ENCODE results near the gene ZNF345.
A peak's percentile ranks its signal among the peaks of the same experiment; 100 is the strongest.

Gene ZNF345

DNA sequence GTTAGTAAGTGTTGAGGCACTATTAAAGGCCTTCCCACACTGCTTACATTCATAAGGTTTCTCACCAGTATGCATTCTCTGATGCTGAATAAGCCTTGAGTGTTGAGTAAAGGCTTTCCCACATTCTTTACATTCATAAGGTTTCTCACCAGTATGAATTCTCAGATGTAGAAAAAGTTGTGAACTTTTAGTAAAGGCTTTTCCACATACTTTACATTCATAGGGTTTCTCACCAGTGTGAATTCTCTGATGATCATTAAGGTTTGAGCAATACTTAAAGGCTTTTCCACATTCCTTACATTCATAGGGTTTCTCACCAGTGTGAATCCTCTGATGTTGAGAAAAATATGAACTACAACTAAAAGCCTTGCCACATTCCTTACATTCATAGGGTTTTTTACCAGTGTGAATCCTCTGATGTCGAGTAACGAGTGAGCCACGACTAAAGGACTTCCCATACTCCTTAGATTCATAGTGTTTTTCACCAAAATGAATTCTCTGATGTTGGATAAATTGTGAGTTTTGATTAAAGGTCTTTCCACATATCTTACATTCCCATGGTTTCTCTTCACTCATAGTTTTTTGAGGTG lies 41.2 kb downstream of the ZNF345 start:
- Histone ChIP-seq H3K9ac (ENCODE audit: insufficient read length, low read depth) (no peak overlapping the region), H3K4me1 (ENCODE audit: insufficient read depth, insufficient read length) (no peaks in the 10 kb centered on the region), H3K27me3 (ENCODE audit: insufficient read depth, insufficient read length) (no peaks in the 10 kb centered on the region), H3K36me3 (ENCODE audit: insufficient read depth, insufficient read length, low read length) (peaks cover 44% of the 10 kb centered on the region), H3K9me3 (ENCODE audit: insufficient read depth, low read length) (peaks cover 96% of the 10 kb centered on the region), H3K4me3 (ENCODE audit: insufficient read length, low read depth) (no peak overlapping the region)
- TF ChIP-seq SUZ12 (IDR thresholded peaks at IDR 0.05; ENCODE audit: extremely low read depth, insufficient read depth, insufficient read length), result no peak
- TF ChIP-seq ZNF274 (IDR thresholded peaks at IDR 0.05; ENCODE audit: low read depth, low read length), result peak; percentile 74
- DNase-seq (ENCODE audit: low read depth, low spot score), result no peak

DNA sequence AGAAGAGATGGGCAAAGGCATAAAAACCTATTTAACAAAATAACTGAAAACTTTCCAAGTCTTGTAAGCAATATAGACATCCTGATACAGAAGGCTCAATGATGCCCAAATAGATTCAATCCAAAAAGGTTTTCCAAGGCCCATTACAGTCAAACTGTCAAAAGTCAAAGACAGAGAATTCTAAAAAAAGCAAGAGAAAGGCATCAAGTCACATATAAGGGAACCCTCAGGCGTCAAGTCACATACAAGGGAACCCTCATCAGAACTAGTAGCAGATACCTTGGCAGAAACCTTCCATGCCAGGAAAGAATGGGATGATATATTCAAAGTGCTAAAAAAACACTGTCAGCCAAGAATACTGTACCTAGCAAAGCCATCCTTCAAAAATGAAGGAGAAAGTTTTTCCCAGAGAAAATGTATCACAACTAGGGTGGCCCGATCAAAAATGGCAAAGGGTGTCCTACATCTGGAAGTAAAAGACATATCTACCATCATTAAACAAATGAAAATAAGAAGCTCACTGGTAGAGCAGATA lies 44.2 kb downstream of the ZNF345 start:
- Histone ChIP-seq H3K36me3 (ENCODE audit: insufficient read depth, insufficient read length, low read length) (peaks cover 41% of the 10 kb centered on the region), H3K4me3 (ENCODE audit: insufficient read length, low read depth) (no peak overlapping the region), H3K27me3 (ENCODE audit: insufficient read depth, insufficient read length) (no peaks in the 10 kb centered on the region), H3K9ac (ENCODE audit: insufficient read length, low read depth) (no peak overlapping the region), H3K4me1 (ENCODE audit: insufficient read depth, insufficient read length) (no peaks in the 10 kb centered on the region), H3K9me3 (ENCODE audit: insufficient read depth, low read length) (peaks cover 94% of the 10 kb centered on the region)
- TF ChIP-seq ZNF274 (IDR thresholded peaks at IDR 0.05; ENCODE audit: low read depth, low read length) (no peak), SUZ12 (IDR thresholded peaks at IDR 0.05; ENCODE audit: extremely low read depth, insufficient read depth, insufficient read length) (no peak), YY1 (IDR thresholded peaks at IDR 0.05; ENCODE audit: insufficient read depth, insufficient read length) (no peak)
- no peak for DNase-seq (ENCODE audit: low read depth, low spot score)

DNA sequence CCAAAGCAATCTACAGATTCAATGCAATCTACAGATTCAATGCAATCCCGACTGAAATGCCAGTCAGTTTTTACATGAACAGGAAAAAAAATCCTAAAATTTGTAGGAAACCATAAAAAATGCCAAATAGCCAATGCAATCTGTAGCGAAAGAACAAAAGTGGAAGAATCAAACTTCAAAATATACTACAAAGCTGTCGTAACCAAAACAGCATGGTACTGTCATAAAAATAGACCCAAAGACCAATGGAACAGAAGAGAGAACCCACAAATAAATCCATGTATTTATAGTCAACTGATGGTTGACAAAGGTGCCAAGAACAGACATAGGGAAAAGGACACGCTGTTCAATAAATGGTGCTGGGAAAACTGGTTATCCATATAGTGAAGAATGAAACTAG lies 47.7 kb downstream of the ZNF345 start:
- H3K36me3 ChIP-seq (ENCODE audit: insufficient read depth, insufficient read length, low read length), result peaks cover 26% of the 10 kb centered on the region
- peaks cover 68% of the 10 kb centered on the region for H3K9me3 ChIP-seq (ENCODE audit: insufficient read depth, low read length)
- H3K4me1 ChIP-seq (ENCODE audit: insufficient read depth, insufficient read length), result no peaks in the 10 kb centered on the region

DNA sequence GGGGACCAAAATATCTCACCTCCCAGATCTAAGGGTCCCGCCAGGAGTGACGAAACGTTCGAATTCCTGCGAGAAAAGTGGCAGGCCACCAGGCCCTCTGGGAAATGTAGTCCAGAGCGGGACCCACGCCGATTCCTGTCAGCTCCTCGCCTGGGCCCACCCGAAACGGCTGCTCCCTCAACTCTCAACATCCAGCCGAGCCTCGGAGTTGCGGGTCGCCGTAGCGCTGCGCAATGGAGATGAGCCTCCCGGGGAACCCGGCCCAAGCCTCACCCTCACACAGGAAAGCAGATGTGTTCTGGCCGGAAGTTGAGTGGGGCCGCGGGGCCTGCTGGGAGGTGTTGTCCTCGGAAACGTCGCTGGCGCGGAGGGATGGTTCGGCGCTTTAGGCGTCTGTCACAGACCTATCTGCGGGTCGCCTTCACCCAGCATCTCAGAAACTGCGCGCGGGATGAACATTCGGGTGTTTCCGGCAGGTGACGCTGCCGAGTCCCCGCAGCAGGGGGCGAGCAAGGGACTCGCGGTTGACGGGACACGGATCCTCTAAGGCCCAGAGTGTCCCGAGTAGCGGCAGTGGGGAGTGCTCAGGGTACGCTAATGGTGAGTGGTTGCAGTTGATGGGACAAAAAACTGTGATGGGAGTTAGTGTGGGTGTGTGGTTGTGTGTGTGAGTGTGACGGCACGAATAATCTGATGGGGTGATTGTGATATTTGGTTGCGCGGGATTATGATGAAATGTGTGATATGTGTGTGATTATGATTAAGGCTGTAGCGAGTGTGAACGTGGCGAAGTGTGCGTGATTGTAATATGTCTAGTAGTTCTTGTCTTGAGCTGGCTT lies 65.5 kb downstream of the ZNF345 start, which contains the start of the genes ZNF568 and ZNF829:
ZNF568 (plus strand) TSS at position 341 of the 839 bp plus-strand sequence. CDS start 6,439 bp downstream, outside the sequence.
ZNF829 (minus strand) TSS at position 300 of the 839 bp plus-strand sequence. CDS start 1,124 bp downstream, outside the sequence.
- no peaks in the 10 kb centered on the region for H3K27me3 ChIP-seq (ENCODE audit: insufficient read depth, insufficient read length)
- peaks cover 3% of the 10 kb centered on the region for H3K4me1 ChIP-seq (ENCODE audit: insufficient read depth, insufficient read length)
- peaks cover 21% of the 10 kb centered on the region for H3K36me3 ChIP-seq (ENCODE audit: insufficient read depth, insufficient read length, low read length)
- no peaks in the 10 kb centered on the region for H3K9me3 ChIP-seq (ENCODE audit: insufficient read depth, low read length)
- DNase-seq (ENCODE audit: low read depth, low spot score), result peak; percentile 72
- H3K4me3 ChIP-seq (ENCODE audit: insufficient read length, low read depth), result peak within 1 kb of the TSS; percentile 90
- H3K9ac ChIP-seq (ENCODE audit: insufficient read length, low read depth), result peak within 1 kb of the TSS; percentile 96
- TF ChIP-seq SUZ12 (IDR thresholded peaks at IDR 0.05; ENCODE audit: extremely low read depth, insufficient read depth, insufficient read length) (no peak), ZNF274 (IDR thresholded peaks at IDR 0.05; ENCODE audit: low read depth, low read length) (no peak), YY1 (IDR thresholded peaks at IDR 0.05; ENCODE audit: insufficient read depth, insufficient read length) (no peak)

More for the DNA sequence above, 47.7 kb downstream of the ZNF345 start:
- Histone ChIP-seq H3K9ac (ENCODE audit: insufficient read length, low read depth) (no peak overlapping the region), H3K27me3 (ENCODE audit: insufficient read depth, insufficient read length) (no peaks in the 10 kb centered on the region), H3K4me3 (ENCODE audit: insufficient read length, low read depth) (no peak overlapping the region)
- TF ChIP-seq ZNF274 (IDR thresholded peaks at IDR 0.05; ENCODE audit: low read depth, low read length) (no peak), SUZ12 (IDR thresholded peaks at IDR 0.05; ENCODE audit: extremely low read depth, insufficient read depth, insufficient read length) (no peak), YY1 (IDR thresholded peaks at IDR 0.05; ENCODE audit: insufficient read depth, insufficient read length) (no peak)
- no peak for DNase-seq (ENCODE audit: low read depth, low spot score)

- H3K27me3 ChIP-seq (ENCODE audit: insufficient read depth, insufficient read length), result no peaks in the 10 kb centered on the region
- TF ChIP-seq SUZ12 (IDR thresholded peaks at IDR 0.05; ENCODE audit: extremely low read depth, insufficient read depth, insufficient read length) (no peak), YY1 (IDR thresholded peaks at IDR 0.05; ENCODE audit: insufficient read depth, insufficient read length) (no peak), ZNF274 (IDR thresholded peaks at IDR 0.05; ENCODE audit: low read depth, low read length) (no peak)
- H3K36me3 ChIP-seq (ENCODE audit: insufficient read depth, insufficient read length, low read length), result peaks cover 15% of the 10 kb centered on the region
- peak overlapping the region; percentile 90 for H3K4me3 ChIP-seq (ENCODE audit: insufficient read length, low read depth)
- peak overlapping the region; percentile 96 for H3K9ac ChIP-seq (ENCODE audit: insufficient read length, low read depth)
- no peak for DNase-seq (ENCODE audit: low read depth, low spot score)
- peaks cover 3% of the 10 kb centered on the region for H3K4me1 ChIP-seq (ENCODE audit: insufficient read depth, insufficient read length)
- H3K9me3 ChIP-seq (ENCODE audit: insufficient read depth, low read length), result no peaks in the 10 kb centered on the region
Measured at GRCh38 chr19:36916991-36917390, 66.3 kb downstream of the ZNF345 start.

DNA sequence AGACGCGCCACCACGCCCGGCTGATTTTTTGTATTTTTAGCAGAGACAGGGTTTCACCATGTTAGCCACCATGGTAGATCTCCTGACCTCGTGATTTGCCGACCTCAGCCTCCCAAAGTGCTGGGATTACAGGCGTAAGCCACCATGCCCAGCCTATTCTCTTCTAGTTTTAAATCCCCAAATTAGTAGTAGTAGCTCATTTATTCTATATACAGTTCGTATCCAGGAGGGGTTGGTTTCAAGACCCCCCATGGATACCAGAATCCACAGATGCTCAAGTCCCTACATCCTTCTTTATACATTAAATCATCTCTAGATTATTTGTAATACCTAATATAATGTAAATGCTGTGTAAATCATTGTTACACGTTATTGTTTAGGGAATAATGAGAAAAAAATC lies 67.4 kb downstream of the ZNF345 start:
- TF ChIP-seq YY1 (IDR thresholded peaks at IDR 0.05; ENCODE audit: insufficient read depth, insufficient read length), result no peak
- no peak for TF ChIP-seq SUZ12 (IDR thresholded peaks at IDR 0.05; ENCODE audit: extremely low read depth, insufficient read depth, insufficient read length)
- no peak for TF ChIP-seq ZNF274 (IDR thresholded peaks at IDR 0.05; ENCODE audit: low read depth, low read length)
- no peaks in the 10 kb centered on the region for H3K9me3 ChIP-seq (ENCODE audit: insufficient read depth, low read length)

More for the DNA sequence above, 67.4 kb downstream of the ZNF345 start:
- Histone ChIP-seq H3K4me3 (ENCODE audit: insufficient read length, low read depth) (no peak overlapping the region), H3K9ac (ENCODE audit: insufficient read length, low read depth) (no peak overlapping the region), H3K36me3 (ENCODE audit: insufficient read depth, insufficient read length, low read length) (peaks cover 18% of the 10 kb centered on the region), H3K27me3 (ENCODE audit: insufficient read depth, insufficient read length) (no peaks in the 10 kb centered on the region), H3K4me1 (ENCODE audit: insufficient read depth, insufficient read length) (peaks cover 3% of the 10 kb centered on the region)
- no peak for DNase-seq (ENCODE audit: low read depth, low spot score)
